PFSK-1 (cell line): ENCODE data around the gene ELMO1.

ENCODE experiments used
- FOXP2 ChIP-seq: optimal IDR thresholded peaks from 2 replicates; pipeline ENCODE3; 2011; ENCODE audit warnings: borderline replicate concordance, control low read depth, inconsistent platforms; ENCODE audit not compliant: insufficient read depth; ENCODE audit errors: extremely low read length, extremely low read depth
- POLR2AphosphoS5 ChIP-seq: IDR thresholded peaks from 2 replicates; pipeline ENCODE4 v1.6.1; 2012; ENCODE audit warnings: low read depth, mild to moderate bottlenecking, control low read depth, low read length, moderate library complexity
- SIN3A ChIP-seq: IDR thresholded peaks from 2 replicates; pipeline ENCODE4 v1.6.1; 2012; ENCODE audit warnings: mild to moderate bottlenecking, low read length, moderate library complexity, borderline replicate concordance; ENCODE audit not compliant: insufficient read depth
- TAF1 ChIP-seq: IDR thresholded peaks from 2 replicates; pipeline ENCODE4 v1.6.1; 2012; ENCODE audit warnings: low read length, control low read depth, borderline replicate concordance; ENCODE audit not compliant: insufficient read depth
- TF ChIP-seq, protein P1 (sequence below), 2 experiments: IDR thresholded peaks; 2 replicates each; pipeline versions ENCODE4 v1.6.1 to v1.8.0; 2011 to 2012; ENCODE audit warnings: low read depth in 2 of 2, low read length in 2 of 2, control low read depth in 1 of 2, inconsistent platforms in 1 of 2, mild to moderate bottlenecking in 1 of 2, moderate library complexity in 1 of 2; ENCODE audit not compliant: insufficient read depth in 1 of 2

The ELMO1 gene

GRCh38 chr7:36852931-36853330 lies 595.7 kb downstream of the ELMO1 start:
- no peak for TF ChIP-seq FOXP2
- TF ChIP-seq POLR2AphosphoS5, result no peak
- no peak for TF ChIP-seq SIN3A
- no peak for TF ChIP-seq TAF1
- TF ChIP-seq, protein P1, sequence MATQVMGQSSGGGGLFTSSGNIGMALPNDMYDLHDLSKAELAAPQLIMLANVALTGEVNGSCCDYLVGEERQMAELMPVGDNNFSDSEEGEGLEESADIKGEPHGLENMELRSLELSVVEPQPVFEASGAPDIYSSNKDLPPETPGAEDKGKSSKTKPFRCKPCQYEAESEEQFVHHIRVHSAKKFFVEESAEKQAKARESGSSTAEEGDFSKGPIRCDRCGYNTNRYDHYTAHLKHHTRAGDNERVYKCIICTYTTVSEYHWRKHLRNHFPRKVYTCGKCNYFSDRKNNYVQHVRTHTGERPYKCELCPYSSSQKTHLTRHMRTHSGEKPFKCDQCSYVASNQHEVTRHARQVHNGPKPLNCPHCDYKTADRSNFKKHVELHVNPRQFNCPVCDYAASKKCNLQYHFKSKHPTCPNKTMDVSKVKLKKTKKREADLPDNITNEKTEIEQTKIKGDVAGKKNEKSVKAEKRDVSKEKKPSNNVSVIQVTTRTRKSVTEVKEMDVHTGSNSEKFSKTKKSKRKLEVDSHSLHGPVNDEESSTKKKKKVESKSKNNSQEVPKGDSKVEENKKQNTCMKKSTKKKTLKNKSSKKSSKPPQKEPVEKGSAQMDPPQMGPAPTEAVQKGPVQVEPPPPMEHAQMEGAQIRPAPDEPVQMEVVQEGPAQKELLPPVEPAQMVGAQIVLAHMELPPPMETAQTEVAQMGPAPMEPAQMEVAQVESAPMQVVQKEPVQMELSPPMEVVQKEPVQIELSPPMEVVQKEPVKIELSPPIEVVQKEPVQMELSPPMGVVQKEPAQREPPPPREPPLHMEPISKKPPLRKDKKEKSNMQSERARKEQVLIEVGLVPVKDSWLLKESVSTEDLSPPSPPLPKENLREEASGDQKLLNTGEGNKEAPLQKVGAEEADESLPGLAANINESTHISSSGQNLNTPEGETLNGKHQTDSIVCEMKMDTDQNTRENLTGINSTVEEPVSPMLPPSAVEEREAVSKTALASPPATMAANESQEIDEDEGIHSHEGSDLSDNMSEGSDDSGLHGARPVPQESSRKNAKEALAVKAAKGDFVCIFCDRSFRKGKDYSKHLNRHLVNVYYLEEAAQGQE (IDR thresholded peaks at IDR 0.05; ENCODE audit: insufficient read depth in 1 of 2, low read depth in 2 of 2, low read length in 2 of 2), result no peak

GRCh38 chr7:36852017-36852416 lies 596.6 kb downstream of the ELMO1 start:
- TF ChIP-seq FOXP2 (no peak), SIN3A (no peak), TAF1 (no peak), POLR2AphosphoS5 (no peak)
- TF ChIP-seq, protein P1 (IDR thresholded peaks at IDR 0.05; ENCODE audit: insufficient read depth in 1 of 2, low read depth in 2 of 2, low read length in 2 of 2), result no peak

DNA sequence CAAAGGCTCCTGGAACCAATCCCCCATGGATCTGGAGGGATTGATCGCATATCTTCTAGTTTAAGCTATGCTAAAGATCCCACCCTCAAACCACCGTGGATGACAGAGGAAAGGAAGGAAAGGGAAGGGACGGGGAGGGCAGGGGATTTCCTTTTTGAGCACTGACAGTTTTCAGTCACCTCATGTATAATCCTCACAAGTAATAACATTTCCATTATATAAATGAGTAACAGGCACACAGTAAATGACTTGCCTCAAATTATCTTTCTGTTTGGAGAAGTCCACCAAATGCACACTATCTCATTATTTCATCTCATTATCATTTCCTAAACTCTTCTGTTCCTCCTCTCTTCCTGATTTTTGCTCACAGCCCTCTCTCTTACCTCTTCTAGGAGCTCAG lies 597.3 kb downstream of the ELMO1 start:
- no peak for TF ChIP-seq TAF1
- no peak for TF ChIP-seq SIN3A
- TF ChIP-seq, protein P1 (IDR thresholded peaks at IDR 0.05; ENCODE audit: insufficient read depth in 1 of 2, low read depth in 2 of 2, low read length in 2 of 2), result no peak
- no peak for TF ChIP-seq FOXP2
- TF ChIP-seq POLR2AphosphoS5, result no peak

GRCh38 chr7:36847946-36848345 lies 600.7 kb downstream of the ELMO1 start:
- TF ChIP-seq, protein P1 (IDR thresholded peaks at IDR 0.05; ENCODE audit: insufficient read depth in 1 of 2, low read depth in 2 of 2, low read length in 2 of 2), result no peak
- TF ChIP-seq SIN3A, result no peak
- no peak for TF ChIP-seq POLR2AphosphoS5
- TF ChIP-seq TAF1, result no peak
- TF ChIP-seq FOXP2, result no peak

GRCh38 chr7:36844374-36844773 lies 604.3 kb downstream of the ELMO1 start:
- no peak for TF ChIP-seq TAF1
- no peak for TF ChIP-seq POLR2AphosphoS5
- TF ChIP-seq SIN3A, result no peak
- TF ChIP-seq FOXP2, result no peak
- TF ChIP-seq, protein P1 (IDR thresholded peaks at IDR 0.05; ENCODE audit: insufficient read depth in 1 of 2, low read depth in 2 of 2, low read length in 2 of 2), result no peak
